B cell (primary cell): Measurements from ENCODE around the gene TSPAN6. TPM values are rescaled to one million over a fixed set of nuclear protein-coding genes. Genes with fewer than 3 reads are reported as not detected.

ENCODE experiments used
- ATAC-seq: fragments of 200-7000 bp; cut with Tn5 transposase; one replicate; pipeline ENCODE4 v1.10.0; 2021; ENCODE audit warnings: low read depth, mild to moderate bottlenecking, moderate number of reproducible peaks, moderate library complexity
- CTCF ChIA-PET: fragments of 350-600 bp; sonication (Branson Sonifier 250); formaldehyde crosslinking; loops from one replicate; lab custom pipeline; 2021; ENCODE audit warnings: antibody characterized with exemption, inconsistent platforms; lab: Charles Lee
- POLR2A ChIA-PET: fragments of 350-600 bp; sonication (Branson Sonifier 250); formaldehyde crosslinking; loops from one replicate; lab custom pipeline; 2021; ENCODE audit warnings: antibody characterized with exemption; lab: Charles Lee
- DNase-seq: peaks from one replicate; pipeline ENCODE4 v3.0.0; 2013
- H2AFZ ChIP-seq: 2 replicates; pipeline ENCODE4 v1.6.1; 2012; ENCODE audit warnings: mild to moderate bottlenecking, low read depth, low read length; ENCODE audit not compliant: insufficient read depth, poor library complexity, severe bottlenecking
- H3K27ac ChIP-seq, 2 donors: 1 replicate in 1 of 2; 2 replicates in 1 of 2; pipeline ENCODE4 v1.5.1; 2012 to 2013; ENCODE audit warnings: low read length in 2 of 2, mild to moderate bottlenecking in 2 of 2, moderate library complexity in 1 of 2
- H3K27me3 ChIP-seq, 4 experiments: fragments of 200-600 bp in 1 of 4; sonication (generic) in 1 of 4; replicated peaks in 1 of 4; 1 replicate in 2 of 4; 2 replicates in 2 of 4; pipeline versions ENCODE4 v1.6.1 to v1.7.0; 2013 to 2016; ENCODE audit warnings: low read length in 3 of 4, mild to moderate bottlenecking in 2 of 4, mixed read lengths in 1 of 4, moderate library complexity in 1 of 4; ENCODE audit not compliant: insufficient read depth in 4 of 4, control insufficient read depth in 3 of 4; ENCODE audit errors: control extremely low read depth in 1 of 4
- H3K36me3 ChIP-seq, 2 experiments: replicated peaks in 1 of 2; 1 replicate in 1 of 2; 2 replicates in 1 of 2; pipeline versions ENCODE4 v1.6.1 to v1.7.1; 2013; ENCODE audit warnings: low read length in 1 of 2; ENCODE audit not compliant: insufficient read depth in 2 of 2, control insufficient read depth in 1 of 2; ENCODE audit errors: control extremely low read depth in 1 of 2, extremely low read depth in 1 of 2
- H3K4me1 ChIP-seq, 2 donors: fragments of 200-600 bp in 1 of 2; sonication (generic) in 1 of 2; 1 replicate in 1 of 2; 2 replicates in 1 of 2; pipeline versions ENCODE4 v1.5.1 to v1.6.1; 2013 to 2017; ENCODE audit warnings: low read length in 2 of 2; ENCODE audit not compliant: control insufficient read depth in 2 of 2, insufficient read depth in 2 of 2
- H3K4me2 ChIP-seq: replicated peaks from 2 replicates; pipeline ENCODE3; 2012; ENCODE audit warnings: mild to moderate bottlenecking, low read depth, low read length; ENCODE audit not compliant: poor library complexity, severe bottlenecking
- H3K4me3 ChIP-seq, 5 experiments: fragments of 200-600 bp in 1 of 5; sonication (generic) in 1 of 5; 1 replicate in 3 of 5; 2 replicates in 2 of 5; pipeline versions ENCODE4 v1.5.1 to v1.7.0; 2011 to 2016; ENCODE audit warnings: low read length in 4 of 5, mild to moderate bottlenecking in 4 of 5, low read depth in 2 of 5, control low read depth in 1 of 5, moderate library complexity in 1 of 5; ENCODE audit not compliant: insufficient read depth in 1 of 5; ENCODE audit errors: control extremely low read depth in 1 of 5, extremely low read depth in 1 of 5
- H3K79me2 ChIP-seq: fragments of 200-600 bp; sonication (generic); one replicate; pipeline ENCODE4 v1.6.0; 2016; ENCODE audit warnings: low read length; ENCODE audit not compliant: control insufficient read depth, insufficient read depth
- H3K9ac ChIP-seq: fragments of 200-600 bp; sonication (generic); 2 replicates; pipeline ENCODE4 v1.6.1; 2017; ENCODE audit warnings: mild to moderate bottlenecking, low read length, moderate library complexity
- H3K9me3 ChIP-seq, 3 donors: one replicate each; pipeline versions ENCODE4 v1.6.1 to v1.7.1; 2013; ENCODE audit warnings: low read length in 2 of 3; ENCODE audit not compliant: control insufficient read depth in 2 of 3, insufficient read depth in 1 of 3; ENCODE audit errors: control extremely low read depth in 1 of 3
- H4K20me1 ChIP-seq: 2 replicates; pipeline ENCODE4 v1.6.0; 2012; ENCODE audit warnings: mild to moderate bottlenecking, low read length; ENCODE audit not compliant: insufficient read depth, control insufficient read depth, poor library complexity, severe bottlenecking
- H3K27ac Mint-ChIP-seq: one replicate; pipeline ENCODE4 v1.8.0; 2021; ENCODE audit warnings: mixed read lengths
- H3K27me3 Mint-ChIP-seq: one replicate; pipeline ENCODE4 v1.8.0; 2021; ENCODE audit warnings: mixed read lengths
- H3K4me1 Mint-ChIP-seq: one replicate; pipeline ENCODE4 v1.8.0; 2021; ENCODE audit warnings: mixed read lengths
- H3K4me3 Mint-ChIP-seq: one replicate; pipeline ENCODE4 v1.8.0; 2021; ENCODE audit warnings: mixed read lengths
- H3K9me3 Mint-ChIP-seq: one replicate; pipeline ENCODE4 v1.8.0; 2022; ENCODE audit warnings: mixed read lengths; ENCODE audit not compliant: insufficient read depth
- EZH2 ChIP-seq: IDR thresholded peaks from 2 replicates; pipeline ENCODE4 v1.6.1; 2012; ENCODE audit warnings: borderline replicate concordance, low read depth, mild to moderate bottlenecking, moderate library complexity, low read length; ENCODE audit not compliant: insufficient read depth, poor library complexity, severe bottlenecking
- WGBS: methylation state at CpG from one replicate; pipeline ENCODE4 v1.1.5; 2013; ENCODE audit warnings: missing lambda C conversion rate; ENCODE audit not compliant: insufficient coverage; 5-methylcytosine and 5-hydroxymethylcytosine counted together
- intact Hi-C: fragments of 100-400 bp; cut with micrococcal nuclease; formaldehyde crosslinking; loops from one replicate; pipeline ENCODE4 v1.10.0; 2022
- polyA plus RNA-seq: library from polyadenylated mRNA; depleted of rRNA; stranded (reverse); fragments of >200 nt; gene quantifications from 2 replicates; pipeline ENCODE4 v1.2.3, GENCODE V29; 2012
- total RNA-seq, 2 donors: library from RNA; stranded (reverse); fragments of 120-200 nt in 1 of 2; gene quantifications; 1 replicate in 1 of 2; 2 replicates in 1 of 2; pipeline versions ENCODE4 v1.2.3 to v1.2.4, GENCODE V29; 2013 to 2022
- TF ChIP-seq, protein P1 (sequence below): fragments of 200-600 bp; IDR thresholded peaks from one replicate; pipeline ENCODE4 v1.8.0; 2022; ENCODE audit warnings: antibody characterized with exemption, mild to moderate bottlenecking

The TSPAN6 gene
- total and polyA plus RNA-seq, 2 donors (not counting 1 experiment from before 2014, with no cell fraction given), result 0.10 TPM; not detected in 1

DNA sequence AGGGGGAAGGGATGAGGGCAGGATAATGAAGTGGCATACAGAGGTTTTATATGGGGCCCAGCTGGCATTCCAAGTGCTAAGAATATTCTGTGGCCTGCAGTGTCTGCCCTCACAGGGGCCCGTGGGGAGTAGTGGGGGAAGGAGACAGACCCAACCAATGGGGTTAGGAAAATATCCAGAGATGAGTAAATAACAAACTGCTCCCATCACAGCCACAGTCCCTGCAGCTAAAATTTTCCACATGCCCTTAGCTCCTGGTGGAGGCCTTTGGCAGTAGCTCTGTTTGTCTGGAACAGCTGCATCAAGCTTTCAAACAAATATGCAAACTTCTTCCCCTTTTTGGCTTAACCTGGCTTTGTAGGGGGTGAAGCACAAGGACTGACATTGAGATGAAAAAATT, 10.5 kb upstream of the TSPAN6 start:
- H3K27ac ChIP-seq, result no peak overlapping the region
- H3K4me1 ChIP-seq, result no peaks in the 10 kb centered on the region
- Mint-ChIP-seq H3K4me1 (no peaks in the 10 kb centered on the region), H3K27me3 (peaks cover 21% of the 10 kb centered on the region), H3K4me3 (no peak overlapping the region), H3K9me3 (no peaks in the 10 kb centered on the region), H3K27ac (no peak overlapping the region)
- no peaks in the 10 kb centered on the region for H3K79me2 ChIP-seq
- H3K36me3 ChIP-seq, result no peaks in the 10 kb centered on the region
- H3K9me3 ChIP-seq, result no peaks in the 10 kb centered on the region
- H3K27me3 ChIP-seq, result peaks cover 0 to 8% (median 0%) of the 10 kb centered on the region in 4 experiments
- H2AFZ ChIP-seq, result no peak overlapping the region
- intact Hi-C loops, result no loop called here
- WGBS, result no CpG with 5 or more reads among the region's 1 CpG
- ATAC-seq, result no peak
- no peaks in the 10 kb centered on the region for H4K20me1 ChIP-seq
- ChIA-PET CTCF (no interaction called here), POLR2A (no interaction called here)
- TF ChIP-seq EZH2, result no peak
- TF ChIP-seq, protein P1, sequence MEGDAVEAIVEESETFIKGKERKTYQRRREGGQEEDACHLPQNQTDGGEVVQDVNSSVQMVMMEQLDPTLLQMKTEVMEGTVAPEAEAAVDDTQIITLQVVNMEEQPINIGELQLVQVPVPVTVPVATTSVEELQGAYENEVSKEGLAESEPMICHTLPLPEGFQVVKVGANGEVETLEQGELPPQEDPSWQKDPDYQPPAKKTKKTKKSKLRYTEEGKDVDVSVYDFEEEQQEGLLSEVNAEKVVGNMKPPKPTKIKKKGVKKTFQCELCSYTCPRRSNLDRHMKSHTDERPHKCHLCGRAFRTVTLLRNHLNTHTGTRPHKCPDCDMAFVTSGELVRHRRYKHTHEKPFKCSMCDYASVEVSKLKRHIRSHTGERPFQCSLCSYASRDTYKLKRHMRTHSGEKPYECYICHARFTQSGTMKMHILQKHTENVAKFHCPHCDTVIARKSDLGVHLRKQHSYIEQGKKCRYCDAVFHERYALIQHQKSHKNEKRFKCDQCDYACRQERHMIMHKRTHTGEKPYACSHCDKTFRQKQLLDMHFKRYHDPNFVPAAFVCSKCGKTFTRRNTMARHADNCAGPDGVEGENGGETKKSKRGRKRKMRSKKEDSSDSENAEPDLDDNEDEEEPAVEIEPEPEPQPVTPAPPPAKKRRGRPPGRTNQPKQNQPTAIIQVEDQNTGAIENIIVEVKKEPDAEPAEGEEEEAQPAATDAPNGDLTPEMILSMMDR, result no peak
- no peak overlapping the region for H3K4me2 ChIP-seq
- no peak overlapping the region for H3K4me3 ChIP-seq
- no peak for DNase-seq
- no peak overlapping the region for H3K9ac ChIP-seq

DNA sequence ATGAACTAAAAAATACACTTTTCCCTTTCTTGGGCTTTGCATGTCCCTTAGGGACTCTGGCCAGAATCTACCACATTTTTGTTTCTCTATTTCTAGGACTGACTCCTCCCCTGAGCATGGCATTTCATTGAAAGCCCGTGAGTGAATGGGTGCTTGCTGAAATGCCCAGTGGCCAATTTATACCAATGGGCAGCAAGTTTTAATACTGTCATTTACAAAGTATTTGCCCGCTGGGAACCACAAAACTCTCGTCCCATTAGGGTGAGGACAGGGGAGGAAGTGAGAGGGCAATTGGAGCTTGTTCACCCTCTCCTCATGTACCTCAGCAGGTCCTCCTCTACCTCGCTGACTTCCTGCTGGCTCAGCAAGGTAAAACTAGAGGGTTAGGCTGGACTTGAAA, 8.5 kb upstream of the TSPAN6 start:
- H3K4me3 Mint-ChIP-seq, result no peak overlapping the region
- POLR2A ChIA-PET, result no interaction called here

More for the DNA sequence above, 8.5 kb upstream of the TSPAN6 start:
- Histone ChIP-seq H2AFZ (no peak overlapping the region), H3K4me2 (no peak overlapping the region), H3K9me3 (no peaks in the 10 kb centered on the region), H3K27me3 (peaks cover 0 to 8% (median 3%) of the 10 kb centered on the region in 4 experiments), H3K9ac (no peak overlapping the region), H3K27ac (no peak overlapping the region), H3K4me3 (no peak overlapping the region), H3K36me3 (no peaks in the 10 kb centered on the region), H3K79me2 (no peaks in the 10 kb centered on the region), H3K4me1 (no peaks in the 10 kb centered on the region), H4K20me1 (no peaks in the 10 kb centered on the region)
- H3K27ac Mint-ChIP-seq, result no peak overlapping the region
- no peaks in the 10 kb centered on the region for H3K4me1 Mint-ChIP-seq
- ATAC-seq (no peak), DNase-seq (no peak)
- CTCF ChIA-PET, result interaction anchor here (0.6 to 1.3 kb wide), 2 partner anchors 79 to 133 kb away, joined by 3 read pairs; no protein-coding TSS in a partner anchor
- intact Hi-C loops, result no loop called here
- no CpG with 5 or more reads among the region's 4 CpGs for WGBS
- TF ChIP-seq, protein P1, result no peak
- TF ChIP-seq EZH2, result no peak
- no peaks in the 10 kb centered on the region for H3K9me3 Mint-ChIP-seq
- H3K27me3 Mint-ChIP-seq, result peaks cover 36% of the 10 kb centered on the region
